GM12878 (cell line): Measurements from ENCODE around the gene BIVM. TPM values are rescaled to one million over a fixed set of nuclear protein-coding genes. Genes with fewer than 3 reads are reported as not detected.
A peak's percentile ranks its signal among the peaks of the same experiment; 100 is the strongest.

Experiments
- ATAC-seq: fragments of 200-7000 bp; cut with Tn5 transposase; 3 replicates; pipeline ENCODE4 v1.9.1; 2020; ENCODE audit warnings: mild to moderate bottlenecking, moderate library complexity
- BruUV-seq: library from RNA; stranded (reverse); fragments of 400-500 nt; replicated peaks from 2 replicates; lab custom pipeline; 2021; lab: Mats Ljungman, UMichigan
- CTCF ChIA-PET: fragments of 300-600 bp; sonication (Branson Sonifier 250); formaldehyde crosslinking; extraction: SDS; loops from one replicate; lab custom pipeline; 2021; ENCODE audit warnings: inconsistent platforms; lab: Yijun Ruan, JAX
- POLR2A ChIA-PET: fragments of 350-600 bp; formaldehyde crosslinking; extraction: SDS; loops from one replicate; lab custom pipeline; 2021; ENCODE audit warnings: inconsistent platforms; lab: Charles Lee
- RAD21 ChIA-PET: fragments of 300-600 bp; sonication (Branson Sonifier 250); formaldehyde crosslinking; loops from one replicate; lab custom pipeline; 2023; ENCODE audit warnings: antibody characterized with exemption; ENCODE audit not compliant: unreplicated experiment; lab: Charles Lee
- SMC1A ChIA-PET: fragments of 300-600 bp; sonication (Branson Sonifier 250); formaldehyde crosslinking; loops from one replicate; lab custom pipeline; 2023; ENCODE audit not compliant: unreplicated experiment, uncharacterized antibody; lab: Charles Lee
- DNase-seq: peaks from one replicate; pipeline ENCODE4 v3.0.0-alpha.2; 2011; ENCODE audit warnings: low read depth, low spot score
- FAIRE-seq: peaks from 3 replicates; lab custom pipeline; 2011; peaks lifted over from hg19 to GRCh38; lab: Jason Lieb, UNC
- H2AFZ ChIP-seq: 2 replicates; pipeline ENCODE4 v1.6.0; 2011; ENCODE audit warnings: low read depth, low read length, control low read depth; ENCODE audit not compliant: control insufficient read depth
- H3K27ac ChIP-seq: 2 replicates; pipeline ENCODE4 v1.5.1; 2011; ENCODE audit warnings: control low read depth; ENCODE audit not compliant: control insufficient read depth, insufficient read depth
- H3K27me3 ChIP-seq, 2 experiments: replicated peaks in 1 of 2; 2 replicates each; pipeline versions ENCODE4 v1.6.0 to v1.6.1; 2011; ENCODE audit warnings: low read length in 1 of 2; ENCODE audit not compliant: control insufficient read depth in 2 of 2, insufficient read depth in 2 of 2
- H3K36me3 ChIP-seq, 2 experiments: 2 replicates each; pipeline ENCODE4 v1.5.1; 2011; ENCODE audit warnings: low read length in 1 of 2; ENCODE audit not compliant: control insufficient read depth in 2 of 2, insufficient read depth in 2 of 2
- H3K4me1 ChIP-seq: 2 replicates; pipeline ENCODE4 v1.6.1; 2011; ENCODE audit warnings: mild to moderate bottlenecking, low read length, moderate library complexity, mixed read lengths; ENCODE audit not compliant: control insufficient read depth, insufficient read depth
- H3K4me2 ChIP-seq: 2 replicates; pipeline ENCODE4 v1.6.0; 2011; ENCODE audit warnings: control low read depth; ENCODE audit not compliant: control insufficient read depth, insufficient read depth
- H3K4me3 ChIP-seq: fragments of 200-600 bp; sonication (generic); 2 replicates; pipeline ENCODE4 v1.5.1; 2016
- H3K79me2 ChIP-seq: 2 replicates; pipeline ENCODE4 v1.6.0; 2011; ENCODE audit warnings: low read length; ENCODE audit not compliant: control insufficient read depth, insufficient read depth
- H3K9ac ChIP-seq: 2 replicates; pipeline ENCODE4 v1.8.0; 2011; ENCODE audit warnings: low read length, control low read depth, mixed read lengths; ENCODE audit not compliant: control insufficient read depth, insufficient read depth
- H3K9me3 ChIP-seq: replicated peaks from 3 replicates; pipeline ENCODE4 v1.5.1; 2011; ENCODE audit warnings: mild to moderate bottlenecking, low read length; ENCODE audit not compliant: control insufficient read depth, insufficient read depth
- H4K20me1 ChIP-seq: 2 replicates; pipeline ENCODE4 v1.6.0; 2011; ENCODE audit not compliant: control insufficient read depth, insufficient read depth
- ATF3 ChIP-seq: IDR thresholded peaks from 2 replicates; pipeline ENCODE4 v1.6.1; 2011; ENCODE audit warnings: low read depth, mild to moderate bottlenecking, low read length, moderate library complexity, borderline replicate concordance; ENCODE audit errors: extremely low read depth
- CTCF ChIP-seq, 3 experiments: IDR thresholded peaks in 2 of 3; conservative IDR thresholded peaks in 1 of 3; 2 replicates each; pipeline ENCODE4 v1.5.1; 2011; ENCODE audit warnings: low read depth in 3 of 3, low read length in 3 of 3, mild to moderate bottlenecking in 3 of 3, control low read depth in 2 of 3, moderate library complexity in 2 of 3, inconsistent platforms in 1 of 3, mixed read lengths in 1 of 3; ENCODE audit not compliant: control insufficient read depth in 2 of 3, insufficient read depth in 1 of 3; ENCODE audit errors: extremely low read depth in 1 of 3
- GABPA ChIP-seq: IDR thresholded peaks from 2 replicates; pipeline ENCODE4 v1.6.1; 2014; ENCODE audit warnings: antibody characterized with exemption, low read depth, mild to moderate bottlenecking, inconsistent platforms
- PAX5 ChIP-seq: IDR thresholded peaks from 2 replicates; pipeline ENCODE4 v1.6.1; 2011; ENCODE audit warnings: low read depth, low read length, borderline replicate concordance
- PAX8 ChIP-seq: fragments of 450-650 bp; IDR thresholded peaks from 2 replicates; pipeline ENCODE4 v1.6.1; 2017; ENCODE audit warnings: mild to moderate bottlenecking, moderate library complexity
- RUNX3 ChIP-seq: IDR thresholded peaks from 2 replicates; pipeline ENCODE4 v1.6.1; 2012; ENCODE audit warnings: low read length, inconsistent platforms
- SPI1 ChIP-seq: IDR thresholded peaks from 2 replicates; pipeline ENCODE4 v1.6.1; 2011; ENCODE audit warnings: low read depth, mild to moderate bottlenecking, low read length, moderate library complexity, borderline replicate concordance; ENCODE audit not compliant: insufficient read depth
- ZBTB4 ChIP-seq: fragments of 450-650 bp; formaldehyde crosslinking; IDR thresholded peaks from 2 replicates; pipeline ENCODE4 v1.4.0; 2022; ENCODE audit warnings: mild to moderate bottlenecking, moderate library complexity
- ZNF384 ChIP-seq: IDR thresholded peaks from 2 replicates; pipeline ENCODE4 v1.6.1; 2012; ENCODE audit warnings: low read depth, mild to moderate bottlenecking, low read length, improper control_type of control experiment, borderline replicate concordance
- WGBS: methylation state at CpG from one replicate; pipeline ENCODE4 v1.1.6; 2016; ENCODE audit warnings: low lambda C conversion rate; ENCODE audit not compliant: insufficient replicate concordance, insufficient coverage; ENCODE audit errors: missing lambda C conversion rate; 5-methylcytosine and 5-hydroxymethylcytosine counted together
- in situ Hi-C: fragments of 300-500 bp; cut with MboI; formaldehyde crosslinking; loops from 9 replicates; pipeline ENCODE4 v1.14.3; 2018; ENCODE audit warnings: mixed read lengths
- intact Hi-C: fragments of 100-400 bp; cut with micrococcal nuclease; formaldehyde crosslinking; loops from one replicate; pipeline ENCODE4 v1.14.2; 2022; ENCODE audit not compliant: unreplicated experiment
- polyA plus RNA-seq, 11 experiments: library from polyadenylated mRNA; depleted of rRNA in 4 of 11; unstranded in 6 of 11; stranded (reverse) in 5 of 11; fragments of >200 nt; fragmentation: Nextera tagmentation in 4 of 11; fragmentation: Illumina TruSeq in 1 of 11; extraction: Ambion mirVana in 4 of 11; extraction: Trizol in 1 of 11; gene quantifications; 1 replicate in 1 of 11; 2 replicates in 10 of 11; pipeline versions ENCODE4 v1.2.1 to v1.2.3, GENCODE V29; 2011 to 2016; ENCODE audit warnings: inconsistent platforms in 2 of 11, missing spikeins in 2 of 11, low read depth in 1 of 11
- total RNA-seq, 4 experiments: library from RNA; depleted of rRNA in 3 of 4; stranded (reverse); fragments of >200 nt in 3 of 4; fragmentation: Illumina TruSeq in 1 of 4; extraction: Trizol in 1 of 4; gene quantifications; 2 replicates each; pipeline versions ENCODE4 v1.2.1 to v1.2.3, GENCODE V29; 2013 to 2021

The BIVM gene
- total and polyA plus RNA-seq, 10 of the 15 experiments (the other 5 are each of a cell fraction or from before 2014, with no cell fraction given), result 3.4 to 20.1 (median 14.1) TPM

GRCh38 chr13:102854675-102855074 lies 55.8 kb downstream of the BIVM start:
- no peak for DNase-seq
- Histone ChIP-seq H3K9ac (no peak overlapping the region), H3K9me3 (no peaks in the 10 kb centered on the region), H3K4me3 (no peak overlapping the region), H3K27me3 (no peaks in the 10 kb centered on the region), H2AFZ (peak overlapping the region; percentile 39), H3K79me2 (peaks cover 6% of the 10 kb centered on the region), H3K4me1 (peaks cover 4% of the 10 kb centered on the region; the same call in 1 of the 2 replicates), H3K4me2 (peak overlapping the region; percentile 64), H3K36me3 (peaks cover 3 to 41% of the 10 kb centered on the region in 2 experiments), H4K20me1 (no peaks in the 10 kb centered on the region), H3K27ac (peak overlapping the region; percentile 10; the same call in 1 of the 2 replicates)
- FAIRE-seq, result no peak
- no TSS peak for BruUV-seq
- ATAC-seq, result no peak
- SMC1A ChIA-PET, result interaction anchor here (0.7 to 1.9 kb wide), 4 partner anchors 9 to 461 kb away, joined by 3 to 6 read pairs (median 3); partner anchors contain the start of gene ERCC5
- POLR2A ChIA-PET, result interaction anchor here (1.1 kb wide), 1 partner anchor 8 kb away, joined by 4 read pairs; no protein-coding TSS in a partner anchor
- WGBS, result 78% methylated on average over 7 of the region's 7 CpGs
- CTCF ChIA-PET, result interaction anchor here (1.6 kb wide), 1 partner anchor 16 kb away, joined by 8 read pairs; no protein-coding TSS in a partner anchor
- in situ Hi-C loops (no loop called here), intact Hi-C loops (no loop called here)
- TF ChIP-seq RUNX3, result peak; percentile 58; the same call in 1 of the 2 replicates
- TF ChIP-seq SPI1, result peak; percentile 35; the same call in 1 of the 2 replicates
- no peak for TF ChIP-seq CTCF (IDR thresholded peaks at IDR 0.05 in 2 of 3, conservative IDR thresholded peaks at IDR 0.05 in 1 of 3; ENCODE audit: control insufficient read depth in 2 of 3, extremely low read depth in 1 of 3, insufficient read depth in 1 of 3, low read depth in 3 of 3, low read length in 3 of 3)
- TF ChIP-seq PAX5, result no peak
- no peak for TF ChIP-seq ZBTB4
- TF ChIP-seq PAX8, result no peak
- no peak for TF ChIP-seq ZNF384
- no peak for TF ChIP-seq ATF3
- no peak for TF ChIP-seq GABPA
- RAD21 ChIA-PET, result no interaction called here
